ENCODE data around the gene MRPS5.

MRPS5 gene

DNA sequence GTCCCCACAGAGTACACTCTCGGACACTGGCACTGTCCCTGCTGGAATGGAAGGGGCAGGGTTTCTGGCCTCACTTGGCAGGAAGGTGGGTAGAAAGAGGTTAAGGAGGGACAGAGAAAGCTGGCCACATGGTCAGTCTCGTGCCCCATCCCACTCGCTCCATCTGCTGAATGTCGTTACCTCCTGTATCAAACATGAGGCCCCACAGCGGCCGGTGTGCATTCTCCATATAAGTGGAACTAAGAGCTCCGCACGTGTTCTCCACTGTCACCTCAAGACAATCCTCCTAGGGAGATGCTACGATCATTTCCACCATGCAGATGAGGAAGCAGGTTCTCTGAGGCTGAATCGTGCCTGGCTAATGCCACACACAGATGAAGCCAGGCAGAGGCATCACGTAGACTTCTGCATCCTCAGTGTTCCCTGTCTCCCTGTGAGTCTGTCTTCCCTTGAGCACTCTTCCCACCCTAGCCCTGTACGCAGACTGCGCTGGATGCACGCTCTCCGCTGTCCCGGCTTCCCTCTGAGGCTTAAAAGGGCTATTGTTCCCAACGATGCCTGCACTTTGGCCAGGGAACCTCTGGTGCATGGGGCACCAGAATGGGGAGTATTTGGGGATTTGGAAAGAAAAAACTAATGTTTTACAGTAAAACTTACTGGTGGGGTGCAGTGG, 61.0 kb downstream of the MRPS5 start:
- no peak for DNase-seq (ENCODE audit: low read depth)

DNA sequence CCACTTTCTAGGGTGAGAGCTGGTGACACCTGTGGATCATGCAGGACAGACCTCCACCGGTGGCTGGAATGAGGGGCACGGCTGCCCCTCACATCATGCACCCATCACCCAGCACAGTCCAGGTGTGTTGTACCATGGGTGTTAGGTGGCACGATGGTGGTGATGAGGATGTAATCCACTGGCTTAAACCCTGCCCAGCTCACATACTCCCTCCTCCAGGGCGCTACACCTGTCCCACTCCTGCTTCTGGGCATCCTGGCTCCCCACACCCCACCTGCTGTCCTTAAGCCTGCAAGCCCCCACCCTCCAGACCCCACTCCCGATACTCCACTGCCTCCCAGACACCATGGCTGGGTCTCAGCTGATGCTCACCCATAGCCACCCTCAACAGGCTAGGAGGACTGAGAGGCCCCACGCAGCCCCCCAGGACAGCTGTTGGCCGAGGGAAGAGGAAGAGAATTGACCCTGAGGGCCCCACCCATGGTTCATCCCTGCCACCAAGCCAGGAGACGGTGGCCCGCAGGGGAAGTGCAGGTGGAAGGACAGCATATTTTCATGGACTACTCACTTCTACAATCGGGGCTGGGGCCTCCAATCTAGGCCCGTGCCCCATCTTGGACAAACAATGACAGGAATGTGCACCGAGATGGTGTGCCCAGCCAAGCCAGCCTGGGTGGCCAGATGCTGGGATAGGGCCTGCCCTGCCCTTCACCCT, 61.8 kb downstream of the MRPS5 start:
- no peak for DNase-seq (ENCODE audit: low read depth)

DNA sequence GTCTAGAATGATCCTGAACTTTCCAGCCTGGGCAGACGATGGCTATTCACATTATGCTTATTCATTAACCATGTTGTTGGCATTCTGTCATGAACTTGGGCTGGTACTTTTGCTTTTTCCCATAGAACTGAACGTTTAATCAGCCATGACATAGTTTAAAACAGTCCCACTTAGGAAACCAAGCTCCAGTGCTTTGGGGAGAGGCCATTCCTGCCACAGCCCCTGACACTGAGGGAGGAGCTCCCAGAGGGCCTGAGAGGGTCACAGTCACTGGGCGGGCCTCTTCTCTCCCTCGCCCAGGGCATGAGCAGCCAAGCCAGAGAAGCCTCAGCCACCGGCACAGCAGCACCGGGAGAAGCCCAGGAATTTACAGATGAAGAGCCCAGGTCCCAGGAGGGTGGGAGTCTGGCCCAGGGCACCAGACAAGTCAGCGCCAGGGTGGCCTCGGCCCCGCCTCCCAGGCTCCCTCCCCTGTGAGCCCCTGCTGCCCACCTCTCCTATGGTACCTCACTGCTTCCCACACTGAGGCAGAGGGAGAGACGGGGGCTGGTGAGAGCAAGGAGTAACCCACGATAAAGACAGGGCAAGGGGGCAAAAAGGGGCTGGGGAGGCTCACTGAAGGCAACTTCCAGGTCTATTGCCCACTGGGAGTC, 62.5 kb downstream of the MRPS5 start:
- DNase-seq (ENCODE audit: low read depth): no peak

DNA sequence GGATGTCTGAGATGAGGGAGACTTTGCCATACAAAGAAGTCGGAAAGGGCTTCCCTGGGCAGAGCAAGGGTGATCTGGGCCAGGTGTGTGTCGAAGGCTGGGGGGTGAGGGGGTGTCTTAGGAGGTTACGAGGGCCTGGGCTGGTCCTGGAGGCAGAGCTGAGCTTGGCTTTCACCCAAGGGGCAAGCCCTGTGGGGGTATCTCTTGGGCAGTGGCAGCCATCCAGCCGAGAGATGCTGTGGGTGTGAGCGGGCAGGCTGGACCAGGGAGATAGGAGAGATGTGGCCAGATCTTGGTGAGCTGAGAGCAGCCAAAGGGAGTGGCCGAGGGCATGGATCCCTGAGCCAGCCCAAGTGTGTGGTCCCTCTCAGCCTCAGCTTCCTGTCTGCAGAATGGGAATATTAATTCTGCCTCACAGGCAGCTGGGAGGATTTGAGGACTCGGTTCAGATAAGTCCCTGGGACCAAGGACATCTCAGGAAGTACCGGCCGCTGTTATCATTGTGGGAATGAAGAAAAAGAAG, 63.1 kb downstream of the MRPS5 start:
- no peak for DNase-seq (ENCODE audit: low read depth)

DNA sequence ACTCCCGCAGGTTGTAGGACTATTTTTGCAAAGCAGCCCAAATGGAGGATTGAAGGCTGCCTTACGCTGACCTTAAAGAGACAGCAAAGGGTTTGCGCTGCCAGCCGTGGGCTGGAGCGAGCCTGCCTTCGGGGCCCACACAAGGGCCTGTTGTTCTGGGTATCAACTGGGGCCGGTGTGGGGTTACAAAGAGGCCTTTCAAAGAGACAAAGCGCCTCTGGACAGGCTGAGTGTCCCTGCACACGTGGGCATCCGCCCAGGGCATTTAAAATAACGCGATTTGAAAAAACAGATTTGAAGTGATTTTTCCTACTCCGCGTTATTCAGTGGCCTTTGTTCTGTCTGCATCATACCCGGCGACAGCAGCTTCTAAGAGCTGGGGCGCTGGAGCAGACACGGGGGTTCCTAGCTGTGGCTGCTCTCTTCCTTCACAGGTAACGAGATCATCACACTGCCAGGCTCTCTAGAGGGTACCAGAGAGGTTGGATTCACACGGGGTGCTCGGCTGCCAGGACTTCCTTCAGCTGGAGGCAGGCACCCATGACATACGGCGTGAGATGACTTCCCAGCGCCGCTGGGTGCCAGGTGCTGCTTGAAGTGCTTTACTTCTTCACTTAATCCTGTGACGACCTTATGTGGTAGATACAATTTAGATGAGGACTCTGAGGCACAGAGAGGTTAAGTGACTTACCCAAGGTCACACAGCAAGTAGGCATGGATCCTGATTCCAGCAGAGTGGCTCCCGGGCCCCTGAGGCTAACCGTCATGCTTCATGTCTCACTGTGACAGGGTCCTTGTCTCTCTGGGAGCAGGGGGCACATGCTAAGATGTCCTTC, 63.9 kb downstream of the MRPS5 start:
- no peak for DNase-seq (ENCODE audit: low read depth)

DNA sequence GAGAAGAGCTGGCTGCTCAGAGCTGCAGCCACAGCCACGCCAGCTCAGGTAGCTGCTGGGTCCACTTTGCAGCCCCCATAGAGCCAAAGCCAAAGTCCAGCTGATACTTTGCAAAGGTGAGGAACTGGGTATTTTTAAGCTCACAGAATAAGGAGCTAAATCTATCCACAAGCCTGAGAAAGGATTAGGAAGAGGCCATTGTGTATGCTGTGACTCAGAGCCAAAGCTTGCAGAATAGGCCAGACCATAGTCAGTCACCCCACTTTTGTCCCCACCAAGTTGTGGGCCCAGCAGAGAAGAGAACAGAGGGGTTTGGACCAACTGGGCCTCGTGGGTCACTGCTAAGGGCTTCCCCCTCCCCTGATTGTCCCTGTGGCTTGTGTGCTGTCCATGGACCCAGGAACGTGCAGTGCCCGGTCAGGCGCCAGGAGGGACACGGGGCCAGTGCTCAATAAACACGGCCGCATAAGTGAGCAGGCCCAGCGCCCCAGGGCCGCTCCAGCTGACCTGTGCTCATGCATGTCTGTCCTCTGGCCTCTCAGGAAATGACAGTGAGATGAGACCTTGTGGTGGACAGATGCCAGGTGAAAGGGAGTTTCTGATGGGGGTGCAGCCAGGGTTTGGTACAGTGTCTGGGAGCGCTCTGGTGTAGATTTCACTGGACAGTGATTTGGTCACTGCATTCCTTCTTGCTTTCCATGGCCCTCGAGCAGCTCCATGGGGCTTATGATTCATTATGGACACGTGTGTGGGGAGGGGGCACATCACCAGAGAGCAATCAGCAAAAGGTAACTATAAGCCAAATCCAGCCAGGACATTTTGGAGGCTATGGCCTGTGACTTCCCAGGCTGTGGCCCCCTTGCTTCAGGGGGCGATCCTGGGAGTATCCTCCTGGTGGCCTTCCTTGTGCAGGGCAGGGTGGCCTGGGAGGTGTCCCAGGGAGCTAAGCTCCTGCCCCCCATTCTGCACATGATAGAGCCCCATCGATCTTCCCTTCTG, 64.8 kb downstream of the MRPS5 start:
- no peak for DNase-seq (ENCODE audit: low read depth)

DNA sequence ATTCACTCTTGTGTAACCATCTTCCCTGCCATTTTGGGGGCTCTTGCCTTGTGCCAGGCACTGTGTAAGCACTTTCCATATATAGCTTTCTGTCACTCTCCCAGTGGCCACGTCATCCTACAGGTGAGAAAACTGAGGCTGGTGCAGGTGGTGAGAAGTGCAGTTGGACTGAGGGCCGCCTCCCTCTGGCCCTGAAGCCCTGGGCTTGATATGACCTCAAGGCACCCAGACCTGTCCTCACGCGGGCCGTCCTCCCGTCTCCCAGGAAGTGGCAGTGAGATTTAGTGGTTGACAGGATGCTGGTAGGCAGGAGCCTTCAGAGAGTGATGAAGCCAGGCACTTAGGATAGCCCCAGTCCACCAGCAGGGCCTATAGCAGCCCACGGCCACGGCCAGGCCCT, 65.6 kb downstream of the MRPS5 start:
- DNase-seq (ENCODE audit: low read depth): no peak

DNA sequence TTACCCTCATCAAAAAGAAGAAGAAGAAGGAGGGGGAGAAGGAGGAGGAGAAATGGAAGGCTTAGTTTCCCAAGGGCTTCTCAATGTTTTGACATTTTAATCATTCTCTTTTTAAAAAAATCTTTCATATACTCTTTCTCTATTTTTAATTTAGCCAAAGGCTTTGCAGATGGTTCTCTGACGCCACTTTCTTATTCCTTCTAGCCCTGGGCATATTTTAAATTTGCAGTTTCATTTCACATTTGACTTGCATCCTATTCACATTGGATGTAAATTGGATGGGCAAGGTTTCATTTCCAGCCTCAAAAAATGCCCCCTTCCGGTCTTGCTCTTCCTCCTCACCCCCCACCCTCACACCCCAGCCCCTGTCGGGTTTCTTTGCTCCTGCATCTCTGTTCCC, 66.3 kb downstream of the MRPS5 start:
- DNase-seq (ENCODE audit: low read depth): no peak

DNA sequence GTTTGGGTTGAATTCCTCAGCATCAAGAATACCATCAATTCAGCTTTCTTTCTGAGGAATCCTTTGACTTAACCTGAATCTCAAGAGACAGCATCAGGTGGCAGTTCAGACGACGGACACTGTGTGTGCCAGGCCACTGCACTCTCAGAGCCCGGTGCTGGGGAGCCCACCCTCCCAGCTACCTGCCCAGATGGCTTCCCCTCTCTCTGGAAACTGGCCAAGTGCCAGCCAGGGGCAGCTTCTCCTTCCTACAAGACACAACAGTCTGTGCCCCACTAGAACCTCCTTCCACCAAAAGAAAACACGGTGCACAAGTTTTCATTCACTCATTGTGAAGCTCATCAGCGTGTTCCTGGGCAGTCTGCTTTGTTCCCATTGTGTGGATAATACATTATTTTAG, 67.6 kb downstream of the MRPS5 start:
- DNase-seq (ENCODE audit: low read depth): no peak

DNA sequence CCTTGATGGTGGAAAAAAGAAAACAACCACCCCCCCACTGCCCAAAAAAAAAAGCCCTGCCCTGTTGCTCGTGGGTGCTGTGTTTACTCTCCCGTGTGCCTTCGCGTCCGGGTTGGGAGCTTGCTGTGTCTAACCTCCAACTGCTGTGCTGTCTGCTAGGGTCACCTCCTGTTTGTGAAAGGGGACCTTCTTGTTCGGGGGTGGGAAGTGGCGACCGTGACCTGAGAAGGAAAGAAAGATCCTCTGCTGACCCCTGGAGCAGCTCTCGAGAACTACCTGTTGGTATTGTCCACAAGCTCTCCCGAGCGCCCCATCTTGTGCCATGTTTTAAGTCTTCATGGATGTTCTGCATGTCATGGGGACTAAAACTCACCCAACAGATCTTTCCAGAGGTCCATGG, 68.1 kb downstream of the MRPS5 start:
- DNase-seq (ENCODE audit: low read depth): no peak

DNA sequence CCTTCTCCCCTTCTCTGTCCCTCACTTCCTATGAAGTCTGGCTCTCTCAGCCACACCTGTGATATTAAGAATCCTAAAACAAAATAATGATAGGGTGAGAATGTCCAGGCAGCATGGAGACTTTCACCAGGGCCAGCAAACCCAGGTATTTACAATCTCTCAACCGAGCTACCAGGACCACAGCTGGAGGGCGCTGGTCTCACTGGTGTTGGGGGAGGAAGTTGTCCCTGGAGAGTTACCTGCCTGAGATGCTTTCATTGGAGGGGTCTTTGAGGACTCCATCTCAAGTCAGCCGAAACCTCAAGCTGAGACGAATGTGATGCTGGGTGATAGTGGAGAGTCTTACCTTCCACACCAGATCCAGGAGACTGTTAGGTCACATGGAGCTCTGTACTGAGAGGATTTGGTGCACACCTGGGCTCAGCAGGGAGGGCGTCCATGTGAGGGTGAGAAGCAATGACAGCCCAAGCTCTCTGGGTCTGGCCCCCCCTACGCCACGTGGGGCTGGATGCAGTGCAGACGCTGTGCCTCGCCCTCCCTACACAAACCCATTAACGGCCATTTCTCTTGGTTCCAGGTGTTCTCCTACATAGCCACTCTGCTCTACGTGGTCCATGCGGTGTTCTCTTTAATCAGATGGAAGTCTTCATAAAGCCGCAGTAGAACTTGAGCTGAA, 68.7 kb downstream of the MRPS5 start:
- DNase-seq (ENCODE audit: low read depth): no peak

DNA sequence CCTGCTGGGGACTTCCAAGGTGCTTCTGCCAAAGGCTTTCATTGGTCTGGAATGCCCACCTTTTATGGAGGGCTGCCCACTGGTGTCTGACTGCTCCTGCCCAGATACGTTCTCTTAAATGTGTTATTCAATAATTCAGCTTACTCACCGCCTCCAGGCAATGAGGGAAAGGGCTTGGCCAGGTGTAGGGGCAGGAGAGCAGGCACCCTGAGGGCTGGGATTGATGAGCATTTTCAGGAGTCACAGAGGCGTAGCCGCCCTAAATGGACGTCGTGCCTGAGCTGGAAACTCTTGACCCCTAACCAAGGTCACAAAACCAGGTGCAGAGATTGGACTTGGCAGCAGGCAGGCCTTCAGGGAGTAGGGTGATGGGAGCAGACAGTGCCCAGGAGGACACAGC, 69.3 kb downstream of the MRPS5 start:
- DNase-seq (ENCODE audit: low read depth): no peak

DNA sequence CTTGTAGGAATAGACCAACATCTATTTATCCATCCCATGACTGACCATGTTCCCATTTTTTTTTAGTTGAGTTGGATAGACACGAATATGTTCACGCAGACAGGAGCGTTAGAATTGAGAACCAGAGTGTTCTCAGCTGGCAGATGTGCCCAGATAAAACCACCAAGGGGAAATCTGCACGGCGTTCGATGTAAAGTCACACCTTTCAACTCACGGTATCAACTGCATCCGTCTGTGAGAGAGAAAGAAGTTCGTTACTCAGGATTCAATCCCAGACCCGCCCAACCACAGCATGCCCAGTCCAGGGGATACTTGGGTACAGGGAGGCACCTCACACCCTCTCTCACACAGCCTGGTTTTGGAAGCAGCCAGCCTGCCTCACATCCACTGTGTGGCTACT, 70.0 kb downstream of the MRPS5 start:
- no peak for DNase-seq (ENCODE audit: low read depth)

DNA sequence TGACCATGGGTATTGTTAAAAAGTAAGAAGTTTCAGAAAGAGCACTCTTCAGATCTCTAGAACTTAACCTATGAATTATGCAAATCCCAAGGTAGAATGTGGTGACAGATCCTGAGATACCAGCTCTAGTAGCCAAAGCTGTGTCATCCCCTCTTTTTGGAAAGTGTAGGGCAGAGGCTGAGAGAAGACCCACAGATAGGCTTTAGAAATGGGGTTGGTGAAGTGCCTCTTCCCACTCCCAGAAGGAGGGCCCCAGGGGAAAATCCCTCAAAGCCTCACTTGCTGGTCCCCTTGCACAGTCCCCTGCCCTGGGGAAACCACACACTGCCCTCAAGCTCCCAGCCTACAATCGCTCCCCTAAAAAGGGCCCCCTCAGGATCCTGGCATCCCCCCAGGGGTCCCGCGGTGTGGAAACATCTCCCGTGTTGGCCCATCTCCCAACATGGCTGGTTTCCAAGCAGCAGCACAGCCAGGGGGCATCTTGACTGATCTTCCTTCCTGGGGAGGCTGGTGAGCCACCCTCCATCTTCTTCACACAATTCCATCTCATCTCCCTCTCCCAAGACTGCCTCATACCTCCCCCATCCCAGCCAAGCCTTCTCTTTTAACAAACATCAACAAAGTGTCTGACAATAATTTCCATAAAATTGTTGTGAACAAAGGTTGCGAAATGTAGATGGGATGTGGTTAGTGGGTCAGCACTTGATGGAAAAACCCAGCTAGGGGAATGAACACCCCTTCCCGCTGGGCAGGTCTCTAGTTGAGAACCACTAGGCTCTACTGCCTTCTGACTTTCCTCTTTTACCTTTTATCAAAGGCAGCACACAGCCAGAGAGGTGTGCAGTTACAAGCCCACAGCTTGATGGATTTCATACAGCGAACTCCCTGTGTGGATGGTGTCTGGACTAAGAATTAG, 71.0 kb downstream of the MRPS5 start:
- no peak for DNase-seq (ENCODE audit: low read depth)

DNA sequence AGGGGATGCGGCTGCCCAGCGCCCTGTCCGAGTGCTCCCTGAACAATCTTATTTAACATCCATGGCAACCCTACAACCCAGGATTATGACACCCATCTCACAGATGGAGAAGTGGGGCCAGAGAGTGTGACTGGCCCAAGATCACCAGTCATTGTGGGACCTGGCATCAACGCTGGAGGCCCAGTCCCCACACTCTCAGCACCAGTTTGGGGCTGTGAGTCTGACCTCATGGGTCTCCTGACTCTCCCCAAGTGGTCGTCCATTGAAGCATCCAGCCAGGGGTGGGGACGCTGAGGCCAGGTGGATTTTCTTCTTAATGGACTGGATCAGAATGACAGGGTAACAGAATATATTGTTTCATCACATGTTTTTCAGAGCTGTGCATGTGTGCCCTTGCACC, 71.6 kb downstream of the MRPS5 start:
- DNase-seq (ENCODE audit: low read depth): no peak

DNA sequence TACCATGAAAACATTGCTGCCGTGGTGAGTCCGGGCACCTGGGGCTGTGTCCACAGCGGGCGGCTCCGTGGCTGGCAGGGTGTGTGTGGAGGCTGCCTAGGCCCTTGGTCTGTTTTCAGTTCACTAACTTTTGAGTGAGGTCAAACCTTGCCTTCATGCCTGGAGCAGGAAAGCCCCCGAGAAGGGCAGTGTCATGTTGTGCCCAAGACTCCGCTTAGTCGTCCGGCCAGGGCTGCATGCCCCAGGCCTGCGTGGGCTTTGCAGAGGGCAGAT, 72.0 kb downstream of the MRPS5 start:
- DNase-seq (ENCODE audit: low read depth): no peak

DNA sequence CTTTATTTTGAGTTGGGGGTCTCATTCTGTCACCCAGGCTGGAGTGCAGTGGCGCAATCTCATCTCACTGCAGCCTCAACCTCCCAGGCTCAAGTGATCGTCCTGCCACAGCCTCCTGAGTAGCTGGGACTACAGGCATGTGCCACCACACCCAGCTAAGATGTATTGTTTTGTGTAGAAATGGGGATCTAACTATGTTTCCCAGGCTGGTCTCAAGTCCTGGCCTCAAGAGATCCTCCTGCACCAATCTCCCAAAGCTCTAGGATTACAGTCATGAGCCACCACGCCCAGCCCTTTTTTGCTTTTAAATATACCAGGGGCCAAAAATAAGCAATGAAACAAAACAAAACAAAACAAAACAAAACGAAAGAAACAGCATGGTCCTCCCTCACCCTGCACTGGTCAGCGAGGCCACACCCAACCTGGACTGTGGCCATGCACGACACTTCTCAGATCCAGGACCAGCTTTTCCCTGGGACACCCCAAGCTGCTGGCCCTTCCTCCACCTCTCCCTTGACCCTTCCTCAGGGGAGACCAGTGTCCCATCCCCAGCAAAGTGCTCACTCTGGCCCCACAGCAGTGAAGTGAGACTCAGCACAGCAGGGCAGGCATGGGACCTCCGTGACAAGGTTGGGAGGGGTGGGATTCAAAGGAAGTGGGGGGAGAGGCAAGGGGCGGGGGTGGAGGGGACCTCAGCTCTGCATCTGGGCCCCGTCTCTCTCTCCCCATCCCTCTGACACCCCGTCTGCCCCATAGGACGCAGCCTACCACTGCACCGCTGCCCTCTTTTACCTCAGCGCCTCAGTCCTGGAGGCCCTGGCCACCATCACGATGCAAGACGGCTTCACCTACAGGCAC, 72.6 kb downstream of the MRPS5 start:
- DNase-seq (ENCODE audit: low read depth): no peak

DNA sequence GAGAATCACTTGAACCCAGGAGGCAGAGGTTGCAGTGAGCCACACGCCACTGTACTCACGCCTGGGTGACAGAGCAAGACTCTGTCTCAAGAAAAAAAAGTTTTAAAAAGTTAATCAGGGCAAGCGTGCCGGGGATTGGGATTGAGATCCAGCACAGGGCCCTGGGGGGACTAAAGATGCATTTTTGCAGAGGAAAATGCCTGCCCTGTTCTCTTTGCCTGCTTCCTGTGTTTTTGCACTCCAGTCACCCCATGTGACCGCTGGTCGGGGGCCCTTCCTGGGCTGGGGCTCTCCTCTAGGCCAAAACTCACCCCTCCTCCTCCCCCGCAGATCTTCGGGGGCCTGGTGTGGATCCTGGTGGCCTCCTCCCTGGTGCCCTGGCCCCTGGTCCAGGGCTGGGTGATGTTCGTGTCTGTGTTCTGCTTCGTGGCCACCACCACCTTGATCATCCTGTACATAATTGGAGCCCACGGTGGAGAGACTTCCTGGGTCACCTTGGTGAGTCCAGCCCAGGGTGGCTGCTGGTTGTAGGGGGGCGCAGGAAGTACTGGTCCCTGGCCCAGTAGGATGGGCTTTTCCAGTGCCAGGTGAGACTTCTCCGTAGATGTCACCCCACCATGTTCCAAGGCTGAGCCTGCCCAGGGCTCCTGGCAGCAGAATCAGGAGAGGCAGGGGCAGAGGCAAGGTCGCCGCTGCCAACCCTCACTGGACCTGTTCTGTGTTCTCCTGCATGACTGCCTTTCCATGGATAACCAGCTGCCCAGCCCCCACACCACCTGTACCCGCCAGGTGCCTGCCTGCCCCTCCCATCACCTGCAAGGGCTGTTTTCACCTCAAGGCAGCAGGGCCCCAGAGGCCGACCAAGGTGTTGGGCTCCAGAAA, 73.7 kb downstream of the MRPS5 start:
- no peak for DNase-seq (ENCODE audit: low read depth)
